Measurements from ENCODE around the gene SIT1.

The SIT1 gene

GRCh38 chr9:35666549-35666948 is 15.8 kb upstream of the SIT1 start:
- DNase-seq (ENCODE audit: low read depth) = no peak
- no peak for TF ChIP-seq CTCF (IDR thresholded peaks at IDR 0.05; ENCODE audit: low read length, missing control alignments)

GRCh38 chr9:35666045-35666444 is 15.3 kb upstream of the SIT1 start:
- DNase-seq (ENCODE audit: low read depth) = peak; percentile 46
- H3K4me3 ChIP-seq (replicated peaks; ENCODE audit: low read depth, low read length) = no peak overlapping the region
- TF ChIP-seq CTCF (IDR thresholded peaks at IDR 0.05; ENCODE audit: low read length, missing control alignments) = no peak

More at GRCh38 chr9:35666549-35666948, 15.8 kb upstream of the SIT1 start:
- H3K4me3 ChIP-seq (replicated peaks; ENCODE audit: low read depth, low read length) = no peak overlapping the region

- H3K4me3 ChIP-seq (replicated peaks; ENCODE audit: low read depth, low read length) = peak overlapping the region; percentile 61
- no peak for TF ChIP-seq CTCF (IDR thresholded peaks at IDR 0.05; ENCODE audit: low read length, missing control alignments)
- no peak for DNase-seq (ENCODE audit: low read depth)
Measured at GRCh38 chr9:35665471-35665818, 14.7 kb upstream of the SIT1 start.

- H3K4me3 ChIP-seq (replicated peaks; ENCODE audit: low read depth, low read length) = peak within 1 kb of the TSS; percentile 61
- TF ChIP-seq CTCF (IDR thresholded peaks at IDR 0.05; ENCODE audit: low read length, missing control alignments) = no peak
- peak; percentile 70 for DNase-seq (ENCODE audit: low read depth)
Measured at GRCh38 chr9:35664531-35665470, 14.1 kb upstream of the SIT1 start, which contains the start of gene ARHGEF39. Gene ARHGEF39 (minus strand): TSS chr9:35665195. CDS start chr9:35665169, 26 bp downstream.

- no peak for DNase-seq (ENCODE audit: low read depth)
- no peak for TF ChIP-seq CTCF (IDR thresholded peaks at IDR 0.05; ENCODE audit: low read length, missing control alignments)
- no peak overlapping the region for H3K4me3 ChIP-seq (replicated peaks; ENCODE audit: low read depth, low read length)
Measured at GRCh38 chr9:35662437-35662836, 11.7 kb upstream of the SIT1 start.

GRCh38 chr9:35661756-35662350 is 11.1 kb upstream of the SIT1 start:
- no peak overlapping the region for H3K4me3 ChIP-seq (replicated peaks; ENCODE audit: low read depth, low read length)
- TF ChIP-seq CTCF (IDR thresholded peaks at IDR 0.05; ENCODE audit: low read length, missing control alignments) = no peak
- DNase-seq (ENCODE audit: low read depth) = no peak
